T-helper 2 cell treated with Interferon-gamma antibody and Interleukin-4, amounts not matched to agents 5 μg/mL and 100 μg/mL, for 36 hours (primary cell): ENCODE data around the gene TRIP4.

ENCODE experiments used
- DNase-seq: peaks from one replicate; pipeline ENCODE4 v3.0.0; 2021; ENCODE audit warnings: low spot score
- H3K27ac Mint-ChIP-seq: one replicate; pipeline ENCODE4 v1.8.0; 2021; ENCODE audit warnings: mild to moderate bottlenecking, mixed read lengths
- H3K27me3 Mint-ChIP-seq: one replicate; pipeline ENCODE4 v1.8.0; 2021; ENCODE audit warnings: low read depth, mixed read lengths
- H3K36me3 Mint-ChIP-seq: one replicate; pipeline ENCODE4 v1.8.0; 2021; ENCODE audit warnings: low read depth, mixed read lengths
- H3K4me1 Mint-ChIP-seq: one replicate; pipeline ENCODE4 v1.8.0; 2021; ENCODE audit warnings: low read depth, mixed read lengths
- H3K4me3 Mint-ChIP-seq: one replicate; pipeline ENCODE4 v1.8.0; 2022; ENCODE audit warnings: mild to moderate bottlenecking, moderate library complexity, mixed read lengths
- H3K9me3 Mint-ChIP-seq: one replicate; pipeline ENCODE4 v1.8.0; 2021; ENCODE audit warnings: mixed read lengths

Gene TRIP4

DNA sequence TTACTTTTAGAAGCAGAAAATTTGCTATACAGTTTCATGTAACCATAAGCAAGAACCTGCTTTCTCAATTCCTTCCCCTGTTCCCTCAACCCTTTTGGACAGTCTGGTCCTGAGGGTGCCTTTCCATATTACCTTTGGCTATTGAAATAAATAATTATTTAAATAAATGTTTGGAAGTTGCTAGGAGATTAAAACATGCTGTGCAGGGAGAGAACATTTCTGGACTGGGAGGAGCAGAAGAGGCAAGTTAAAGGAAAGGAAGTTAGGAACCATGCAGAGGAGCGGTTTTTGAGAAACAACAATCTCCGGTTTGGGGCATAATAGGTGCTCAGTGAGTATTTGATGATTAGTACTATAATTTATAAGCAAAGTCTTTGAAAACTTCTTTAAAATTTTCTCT, 114.5 kb downstream of the TRIP4 start:
- H3K9me3 Mint-ChIP-seq = no peaks in the 10 kb centered on the region
- H3K4me1 Mint-ChIP-seq = peaks cover 50% of the 10 kb centered on the region
- H3K27me3 Mint-ChIP-seq = no peaks in the 10 kb centered on the region
- peaks cover 48% of the 10 kb centered on the region for H3K36me3 Mint-ChIP-seq
- peak overlapping the region; percentile 68 for H3K27ac Mint-ChIP-seq
- no peak for DNase-seq
- H3K4me3 Mint-ChIP-seq = peak overlapping the region; percentile 31

DNA sequence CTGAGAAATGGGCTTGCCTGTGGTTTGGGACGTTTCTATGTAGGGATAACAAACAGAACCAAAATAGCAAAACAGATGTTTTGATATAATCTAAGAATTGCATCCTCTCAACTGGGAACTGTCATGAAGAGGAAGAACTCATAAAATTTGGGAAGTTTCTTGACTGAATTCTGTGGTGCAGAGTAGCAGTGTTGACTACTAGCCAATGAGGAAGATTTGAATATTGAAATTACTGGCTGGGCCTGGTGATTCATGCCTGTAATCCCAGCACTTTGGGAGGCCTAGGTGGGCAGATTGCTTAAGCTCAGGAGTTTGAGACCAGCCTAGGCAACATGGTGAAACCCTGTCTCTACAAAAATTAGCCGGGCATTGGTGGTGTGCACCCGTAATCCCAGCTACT, 114.9 kb downstream of the TRIP4 start:
- Mint-ChIP-seq H3K9me3 (no peaks in the 10 kb centered on the region), H3K4me1 (peaks cover 54% of the 10 kb centered on the region), H3K27me3 (no peaks in the 10 kb centered on the region), H3K4me3 (peak overlapping the region; percentile 31), H3K36me3 (peaks cover 50% of the 10 kb centered on the region), H3K27ac (peak overlapping the region; percentile 68)
- DNase-seq = no peak

- no peak for DNase-seq
- Mint-ChIP-seq H3K4me3 (peak overlapping the region; percentile 31), H3K27me3 (no peaks in the 10 kb centered on the region), H3K9me3 (no peaks in the 10 kb centered on the region), H3K27ac (peak overlapping the region; percentile 62), H3K36me3 (peaks cover 53% of the 10 kb centered on the region), H3K4me1 (peaks cover 58% of the 10 kb centered on the region)
These were observed 115.6 kb downstream of the TRIP4 start for GRCh38 chr15:64503197-64503596.

- peaks cover 54% of the 10 kb centered on the region for H3K36me3 Mint-ChIP-seq
- no peaks in the 10 kb centered on the region for H3K9me3 Mint-ChIP-seq
- DNase-seq = no peak
- peaks cover 59% of the 10 kb centered on the region for H3K4me1 Mint-ChIP-seq
- no peaks in the 10 kb centered on the region for H3K27me3 Mint-ChIP-seq
- H3K4me3 Mint-ChIP-seq = peak overlapping the region; percentile 31
- H3K27ac Mint-ChIP-seq = peak overlapping the region; percentile 62
These were observed 116.0 kb downstream of the TRIP4 start for GRCh38 chr15:64503640-64504039.
